Karpas-422 (cell line): ENCODE results near the gene RAB27B. TPM values are rescaled to one million over a fixed set of nuclear protein-coding genes. Genes with fewer than 3 reads are reported as not detected.
"Not testable (repeated sequence)": the region's sequence is repeated elsewhere in the genome, so short reads cannot be mapped to it uniquely, and the experiment has no call there.

Source experiments
- DNase-seq: peaks from one replicate; pipeline ENCODE4 v3.0.0-alpha.2; 2015
- H2AFZ ChIP-seq: fragments of 200-600 bp; sonication (generic); 2 replicates; pipeline ENCODE4 v1.6.1; 2014; ENCODE audit warnings: antibody characterized with exemption, low read length, mixed read lengths
- H3K27ac ChIP-seq: fragments of 200-600 bp; sonication (generic); 2 replicates; pipeline ENCODE4 v1.5.1; 2014; ENCODE audit warnings: mild to moderate bottlenecking, low read length, moderate library complexity
- H3K27me3 ChIP-seq: fragments of 200-600 bp; sonication (generic); 2 replicates; pipeline ENCODE4 v1.6.1; 2014; ENCODE audit warnings: low read length, mixed read lengths
- H3K36me3 ChIP-seq: fragments of 200-600 bp; sonication (generic); 2 replicates; pipeline ENCODE4 v1.6.1; 2014; ENCODE audit warnings: low read length, mixed read lengths; ENCODE audit not compliant: insufficient read depth
- H3K4me1 ChIP-seq: fragments of 200-600 bp; sonication (generic); 2 replicates; pipeline ENCODE4 v1.6.1; 2014; ENCODE audit warnings: mild to moderate bottlenecking, low read length, mixed read lengths
- H3K4me2 ChIP-seq: fragments of 200-600 bp; sonication (generic); 2 replicates; pipeline ENCODE4 v1.6.1; 2014; ENCODE audit warnings: low read length, low read depth, mild to moderate bottlenecking; ENCODE audit not compliant: poor library complexity, severe bottlenecking
- H3K4me3 ChIP-seq: fragments of 200-600 bp; sonication (generic); 2 replicates; pipeline ENCODE4 v1.5.1; 2014; ENCODE audit warnings: mild to moderate bottlenecking, antibody characterized with exemption, low read length, mixed read lengths
- H3K79me2 ChIP-seq: fragments of 200-600 bp; sonication (generic); 2 replicates; pipeline ENCODE4 v1.6.1; 2014; ENCODE audit warnings: mild to moderate bottlenecking, low read length, mixed read lengths
- H3K9ac ChIP-seq: fragments of 200-600 bp; sonication (generic); 2 replicates; pipeline ENCODE4 v1.6.0; 2014; ENCODE audit warnings: low read length
- H3K9me2 ChIP-seq: fragments of 200-600 bp; sonication (generic), shearing (Covaris generic); replicated peaks from 2 replicates; pipeline ENCODE4 v1.6.0; 2014; ENCODE audit warnings: mild to moderate bottlenecking, low read length, moderate library complexity; ENCODE audit not compliant: insufficient read depth
- H3K9me3 ChIP-seq: fragments of 300-700, 200-600 bp; sonication (generic); 2 replicates; pipeline ENCODE4 v1.6.1; 2014; ENCODE audit warnings: low read length, mixed read lengths
- H4K20me1 ChIP-seq: fragments of 200-600 bp; sonication (generic); 2 replicates; pipeline ENCODE4 v1.6.1; 2014; ENCODE audit warnings: mild to moderate bottlenecking, antibody characterized with exemption, low read length, low read depth; ENCODE audit not compliant: insufficient read depth
- total RNA-seq: library from RNA; depleted of rRNA; stranded (reverse); fragments of >200 nt; shearing (Covaris generic); gene quantifications from 2 replicates; pipeline ENCODE4 v1.2.3, GENCODE V29; 2014; ENCODE audit warnings: low replicate concordance

RAB27B gene
- total RNA-seq, 1 experiment from 2014 or later: 0.11 TPM

DNA sequence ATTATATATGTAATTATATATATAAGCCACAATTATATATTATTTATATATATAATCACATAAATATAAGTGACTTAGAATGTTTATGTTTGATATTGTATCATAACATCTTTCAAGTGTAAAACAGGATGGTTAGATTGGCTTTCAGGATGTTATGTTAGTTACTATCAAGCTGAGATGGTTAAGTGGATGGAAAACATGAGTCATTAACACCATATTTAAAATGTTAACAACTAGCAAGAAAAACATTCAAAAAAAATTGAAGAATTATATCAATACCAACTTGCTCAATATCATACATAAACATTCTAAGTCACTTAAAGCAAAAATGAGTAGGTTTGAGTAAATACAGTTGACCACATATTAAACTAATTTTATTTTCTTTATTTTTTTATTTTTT lies 21.8 kb upstream of the RAB27B start:
- H3K4me3 ChIP-seq: no peak overlapping the region
- no peaks in the 10 kb centered on the region for H3K9me2 ChIP-seq
- no peaks in the 10 kb centered on the region for H3K4me1 ChIP-seq
- no peaks in the 10 kb centered on the region for H3K9me3 ChIP-seq
- no peak overlapping the region for H3K27ac ChIP-seq
- no peaks in the 10 kb centered on the region for H3K79me2 ChIP-seq
- H3K36me3 ChIP-seq: no peaks in the 10 kb centered on the region
- DNase-seq: no peak
- no peaks in the 10 kb centered on the region for H4K20me1 ChIP-seq
- no peak overlapping the region for H2AFZ ChIP-seq
- H3K9ac ChIP-seq: no peak overlapping the region
- no peaks in the 10 kb centered on the region for H3K27me3 ChIP-seq
- H3K4me2 ChIP-seq: no peak overlapping the region

GRCh38 chr18:54807303-54807702 lies 21.0 kb upstream of the RAB27B start:
- H3K4me2 ChIP-seq: no peak overlapping the region
- no peaks in the 10 kb centered on the region for H4K20me1 ChIP-seq
- no peaks in the 10 kb centered on the region for H3K9me2 ChIP-seq
- H3K4me3 ChIP-seq: no peak overlapping the region
- no peaks in the 10 kb centered on the region for H3K4me1 ChIP-seq
- no peak overlapping the region for H3K27ac ChIP-seq
- no peak overlapping the region for H2AFZ ChIP-seq
- H3K79me2 ChIP-seq: no peaks in the 10 kb centered on the region
- H3K36me3 ChIP-seq: no peaks in the 10 kb centered on the region
- DNase-seq: no peak
- no peak overlapping the region for H3K9ac ChIP-seq
- no peaks in the 10 kb centered on the region for H3K9me3 ChIP-seq
- no peaks in the 10 kb centered on the region for H3K27me3 ChIP-seq

DNA sequence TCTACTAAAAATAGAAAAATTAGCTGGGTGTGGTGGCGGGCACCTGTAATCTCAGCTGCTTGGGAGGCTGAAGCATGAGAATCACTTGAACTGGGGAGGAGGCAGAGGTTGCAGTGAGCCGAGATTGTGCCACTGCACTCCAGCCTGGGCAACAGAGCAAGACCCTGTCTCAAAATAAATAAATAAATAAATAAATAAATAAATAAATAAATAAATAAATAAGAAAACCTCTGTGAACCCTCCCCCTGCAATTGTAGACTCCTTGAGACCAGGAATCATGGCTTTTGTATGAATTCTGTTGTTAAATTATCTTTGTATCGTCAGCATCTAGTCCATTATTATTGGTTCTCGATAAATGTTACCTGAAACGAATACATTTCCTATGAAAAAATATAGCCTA lies 17.6 kb upstream of the RAB27B start:
- H3K79me2 ChIP-seq, H2AFZ ChIP-seq, H3K4me2 ChIP-seq, H3K27ac ChIP-seq, H3K4me1 ChIP-seq, H4K20me1 ChIP-seq, DNase-seq, H3K9me2 ChIP-seq, H3K4me3 ChIP-seq, H3K9me3 ChIP-seq, H3K27me3 ChIP-seq, H3K36me3 ChIP-seq, H3K9ac ChIP-seq: not testable (repeated sequence)

DNA sequence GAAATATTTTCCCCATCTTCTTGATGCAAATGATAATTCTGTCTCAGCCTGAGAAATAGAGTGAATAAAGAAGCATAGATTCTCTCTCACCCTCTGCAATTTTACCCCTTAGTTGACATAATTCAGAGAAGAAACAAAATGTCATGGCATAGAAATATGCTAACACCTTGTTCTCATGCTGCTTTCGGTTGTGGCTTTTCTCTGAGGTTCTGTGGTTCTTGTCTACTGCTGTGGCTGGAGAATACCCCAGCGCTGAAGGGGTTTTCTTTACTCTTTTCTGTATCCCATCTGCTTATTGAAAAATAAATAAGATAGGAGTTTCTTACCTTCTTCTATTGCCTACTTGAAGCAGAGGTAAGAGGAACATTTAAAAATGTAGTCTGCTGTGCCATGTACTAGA lies 15.4 kb upstream of the RAB27B start:
- H3K4me2 ChIP-seq: no peak overlapping the region
- H3K4me3 ChIP-seq: no peak overlapping the region
- no peak overlapping the region for H3K9ac ChIP-seq
- no peaks in the 10 kb centered on the region for H3K9me3 ChIP-seq
- DNase-seq: no peak
- H3K79me2 ChIP-seq: no peaks in the 10 kb centered on the region
- H3K36me3 ChIP-seq: no peaks in the 10 kb centered on the region
- H2AFZ ChIP-seq: no peak overlapping the region
- no peaks in the 10 kb centered on the region for H4K20me1 ChIP-seq
- H3K27ac ChIP-seq: no peak overlapping the region
- no peaks in the 10 kb centered on the region for H3K4me1 ChIP-seq
- no peaks in the 10 kb centered on the region for H3K9me2 ChIP-seq
- no peaks in the 10 kb centered on the region for H3K27me3 ChIP-seq

GRCh38 chr18:54813305-54813704 lies 15.0 kb upstream of the RAB27B start:
- Histone ChIP-seq H3K27me3 (no peaks in the 10 kb centered on the region), H3K9me3 (no peaks in the 10 kb centered on the region), H3K4me1 (no peaks in the 10 kb centered on the region), H3K9ac (no peak overlapping the region), H3K79me2 (no peaks in the 10 kb centered on the region), H3K27ac (no peak overlapping the region), H3K4me3 (no peak overlapping the region), H2AFZ (no peak overlapping the region), H3K36me3 (no peaks in the 10 kb centered on the region), H3K4me2 (no peak overlapping the region), H4K20me1 (no peaks in the 10 kb centered on the region), H3K9me2 (no peaks in the 10 kb centered on the region)
- DNase-seq: no peak

DNA sequence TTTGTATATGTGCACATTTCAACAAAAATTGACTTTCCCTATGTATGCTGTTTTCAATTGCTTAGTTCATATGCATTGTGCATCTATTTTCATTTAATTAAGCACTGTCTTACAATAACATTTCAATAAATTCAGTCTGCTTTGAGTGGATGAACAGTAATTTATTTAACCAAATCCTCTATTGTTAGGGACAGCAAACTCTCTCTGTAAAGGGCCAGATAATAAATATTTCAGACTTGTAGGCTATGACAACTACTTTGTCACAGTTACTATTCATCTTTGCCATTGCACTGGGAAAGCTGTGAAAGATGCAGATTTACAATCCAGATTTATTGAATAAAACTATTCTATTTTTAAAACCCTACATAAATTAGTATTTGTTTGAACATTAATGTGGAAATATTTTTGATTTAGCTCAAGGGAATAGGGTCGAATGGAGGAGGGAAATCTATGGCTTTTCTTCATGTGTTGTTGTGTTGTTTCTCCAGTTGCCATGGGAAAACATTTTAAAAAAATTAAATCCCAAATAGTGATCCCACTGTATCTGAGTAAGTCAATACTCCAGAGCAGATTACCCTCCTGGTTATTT lies 14.2 kb upstream of the RAB27B start:
- Histone ChIP-seq H3K4me1 (no peaks in the 10 kb centered on the region), H3K4me3 (no peak overlapping the region), H3K9me3 (no peaks in the 10 kb centered on the region), H4K20me1 (no peaks in the 10 kb centered on the region), H3K79me2 (no peaks in the 10 kb centered on the region), H3K36me3 (no peaks in the 10 kb centered on the region), H3K27ac (no peak overlapping the region), H3K9me2 (no peaks in the 10 kb centered on the region), H2AFZ (no peak overlapping the region), H3K27me3 (no peaks in the 10 kb centered on the region), H3K9ac (no peak overlapping the region), H3K4me2 (no peak overlapping the region)
- no peak for DNase-seq

DNA sequence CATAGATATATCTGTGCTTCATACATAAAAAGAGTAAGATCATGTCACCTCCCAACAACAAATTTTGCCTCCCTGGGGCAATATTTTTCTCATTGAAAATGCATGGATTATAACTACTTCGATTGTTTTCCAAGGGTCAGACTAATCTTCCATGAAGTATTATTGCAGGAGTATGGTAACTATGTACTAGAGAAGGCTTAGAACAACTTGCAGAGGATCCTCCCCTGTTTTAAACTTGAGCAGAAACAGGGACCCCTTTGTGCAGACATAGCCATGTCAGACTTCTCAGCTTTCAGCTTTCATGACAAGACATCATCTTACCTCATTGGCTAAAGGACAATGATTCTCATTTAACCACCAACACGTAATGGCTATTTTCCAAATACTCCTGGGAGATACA lies 13.2 kb upstream of the RAB27B start:
- Histone ChIP-seq H3K27ac (no peak overlapping the region), H3K79me2 (no peaks in the 10 kb centered on the region), H4K20me1 (no peaks in the 10 kb centered on the region), H3K9me2 (no peaks in the 10 kb centered on the region), H3K27me3 (no peaks in the 10 kb centered on the region), H3K4me2 (no peak overlapping the region), H3K9ac (no peak overlapping the region), H3K36me3 (no peaks in the 10 kb centered on the region), H3K9me3 (no peaks in the 10 kb centered on the region), H2AFZ (no peak overlapping the region), H3K4me3 (no peak overlapping the region), H3K4me1 (no peaks in the 10 kb centered on the region)
- no peak for DNase-seq

- H3K4me1 ChIP-seq, H3K79me2 ChIP-seq, H4K20me1 ChIP-seq, H3K9ac ChIP-seq, H3K9me2 ChIP-seq, H3K27ac ChIP-seq, H3K4me2 ChIP-seq, H3K27me3 ChIP-seq, H3K36me3 ChIP-seq, H2AFZ ChIP-seq, H3K9me3 ChIP-seq, H3K4me3 ChIP-seq, DNase-seq: not testable (repeated sequence)
These were observed 7.4 kb upstream of the RAB27B start for GRCh38 chr18:54820785-54821275.
